GM19438 (cell line): ENCODE results near the gene NEGR1.

Experiments
- ATAC-seq: cut with Tn5 transposase; IDR thresholded peaks from one replicate; pipeline ENCODE4 v1.9.1; 2021; ENCODE audit warnings: low read depth; ENCODE audit not compliant: unreplicated experiment

The NEGR1 gene

DNA sequence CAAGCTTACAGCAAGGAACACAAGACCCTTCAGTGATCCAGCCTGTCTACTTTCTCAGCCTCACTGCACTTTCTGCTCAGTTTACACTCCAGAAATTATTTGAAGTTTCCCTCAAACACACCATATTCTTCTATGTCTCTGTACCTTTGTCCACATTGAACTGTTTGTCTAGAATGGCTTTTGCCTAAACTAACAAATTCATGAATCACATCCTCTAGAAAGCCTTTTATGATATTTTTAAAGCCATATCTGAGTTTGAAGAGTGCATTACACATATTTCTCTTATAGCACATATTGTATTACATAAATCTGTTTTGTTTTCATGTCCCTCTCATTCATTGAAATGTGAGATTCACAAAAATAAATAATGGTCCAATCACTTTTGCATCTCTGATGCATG, 755.5 kb downstream of the NEGR1 start:
- no peak for ATAC-seq

DNA sequence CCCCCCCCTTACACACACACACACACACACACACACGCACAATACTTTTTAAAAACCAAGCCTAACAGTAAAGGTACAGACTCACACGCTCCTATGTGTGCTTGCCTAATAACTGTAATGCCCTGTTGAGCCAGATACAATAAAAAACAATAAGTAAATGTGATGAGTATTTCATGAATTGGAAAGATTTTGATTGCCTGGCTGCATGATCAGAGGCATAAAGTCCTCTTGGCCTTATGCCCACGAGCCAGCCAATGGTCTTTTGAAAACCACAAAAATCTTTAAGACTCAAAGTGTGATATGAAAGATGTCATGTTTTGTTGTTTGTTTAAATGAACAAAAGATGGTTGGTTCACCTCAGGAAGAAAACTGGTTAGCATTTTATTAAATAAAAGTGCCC, 759.6 kb downstream of the NEGR1 start:
- no peak for ATAC-seq

DNA sequence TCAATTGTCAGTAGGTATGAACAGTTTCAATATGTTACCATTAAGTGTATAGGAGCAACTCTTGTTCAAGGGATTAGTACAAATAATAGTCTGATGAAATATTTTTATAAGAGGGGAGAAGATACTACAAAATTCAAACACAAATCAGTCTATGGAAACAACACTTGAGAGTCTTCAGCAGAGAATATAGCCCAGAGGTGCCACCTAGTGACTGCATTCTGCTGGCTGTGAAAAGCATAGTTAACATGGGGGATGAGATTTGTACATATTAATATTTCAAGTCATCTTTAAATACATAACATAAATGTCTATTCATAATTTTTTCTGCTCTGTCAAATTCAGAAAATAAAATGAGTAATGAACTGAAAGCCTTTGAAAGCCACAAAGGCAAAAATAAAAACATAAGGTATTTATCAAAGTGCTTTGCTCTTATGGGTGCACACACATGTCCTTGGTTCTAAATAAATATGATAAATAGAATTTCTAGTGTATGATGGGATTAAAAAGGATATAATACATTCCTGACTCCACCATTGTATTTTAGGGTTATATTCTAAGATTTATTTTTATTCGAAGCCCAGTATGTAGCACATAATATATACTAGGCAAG, 760.6 kb downstream of the NEGR1 start:
- no peak for ATAC-seq

DNA sequence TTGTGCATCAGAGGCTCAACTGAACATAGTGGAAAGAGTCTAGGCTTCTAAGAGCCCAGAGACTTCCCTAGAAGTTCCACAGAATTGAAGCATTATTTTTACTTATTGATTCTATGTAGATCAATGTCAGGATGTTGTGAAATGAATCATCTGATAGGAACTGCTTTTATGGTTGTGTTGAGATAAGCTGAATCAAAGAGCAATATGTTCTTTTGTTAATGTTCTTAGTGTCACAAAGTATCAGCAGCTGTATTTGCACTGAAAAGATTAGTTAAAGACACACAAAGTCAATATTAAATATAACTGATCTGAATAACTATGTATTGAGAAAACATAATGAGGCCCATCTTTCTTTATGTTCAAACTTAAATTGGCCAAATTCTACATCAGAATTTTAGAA, 770.8 kb downstream of the NEGR1 start:
- no peak for ATAC-seq

DNA sequence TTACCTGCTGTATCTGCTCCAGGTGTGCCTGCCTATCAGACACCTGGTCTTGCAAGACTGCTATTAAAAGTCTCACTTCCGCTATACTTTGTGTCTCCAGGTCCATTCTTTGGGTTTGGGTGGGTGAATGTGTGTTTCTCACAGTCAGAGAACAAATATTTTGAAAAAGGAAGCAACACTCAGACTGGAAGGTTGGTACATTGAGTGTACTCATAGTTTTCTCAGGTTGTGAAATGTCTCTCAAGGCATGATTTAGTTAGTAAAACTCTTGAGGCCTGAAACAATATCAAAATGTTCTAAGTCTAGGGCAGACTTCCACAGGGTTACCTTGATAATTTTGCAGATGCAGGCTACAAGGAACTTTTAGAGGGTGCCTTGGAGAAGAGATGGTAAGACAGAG, 771.6 kb downstream of the NEGR1 start:
- no peak for ATAC-seq

DNA sequence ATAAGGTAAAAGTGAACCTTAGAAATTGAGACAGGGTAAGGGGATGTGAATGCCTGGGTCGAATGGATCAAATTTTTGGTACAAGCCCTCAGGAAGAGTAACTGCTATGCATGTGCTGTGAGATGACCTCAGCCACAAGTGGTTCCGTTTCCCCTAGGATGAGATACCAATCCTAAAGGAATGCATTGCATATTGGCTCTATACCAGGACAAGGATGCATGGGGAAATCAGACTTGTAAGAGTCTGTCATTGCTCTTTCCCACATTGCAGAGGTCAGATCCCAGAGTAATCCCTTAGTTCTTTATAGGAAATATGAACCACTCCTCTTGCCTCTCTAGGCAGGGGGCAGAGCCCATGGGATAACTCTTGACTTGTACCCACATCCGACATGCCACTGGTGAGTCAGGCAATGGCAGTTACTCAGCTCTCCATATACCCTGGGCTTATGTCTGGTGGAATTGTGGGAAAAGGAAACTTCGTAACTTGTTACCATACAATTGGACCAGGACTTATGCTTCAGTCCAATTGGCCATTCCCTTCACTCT, 773.2 kb downstream of the NEGR1 start:
- no peak for ATAC-seq

DNA sequence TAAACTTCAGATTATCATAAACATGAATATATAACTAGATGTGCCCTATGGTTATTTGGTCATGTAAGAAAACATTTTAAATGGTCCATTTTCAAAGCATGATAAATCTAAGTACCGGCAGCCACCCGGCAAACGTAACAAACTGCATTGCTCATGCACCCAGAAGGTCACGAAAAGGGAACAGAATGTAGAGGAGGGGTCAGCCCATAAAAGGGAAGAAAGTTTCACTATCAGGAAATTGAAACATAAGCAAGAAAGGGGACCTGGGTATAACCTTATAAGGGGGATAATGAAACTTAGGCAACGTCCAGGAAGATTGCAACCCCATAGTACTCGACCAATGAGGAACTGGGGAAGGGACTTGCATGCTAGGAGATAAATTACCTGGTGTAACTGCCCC, 780.3 kb downstream of the NEGR1 start:
- no peak for ATAC-seq

DNA sequence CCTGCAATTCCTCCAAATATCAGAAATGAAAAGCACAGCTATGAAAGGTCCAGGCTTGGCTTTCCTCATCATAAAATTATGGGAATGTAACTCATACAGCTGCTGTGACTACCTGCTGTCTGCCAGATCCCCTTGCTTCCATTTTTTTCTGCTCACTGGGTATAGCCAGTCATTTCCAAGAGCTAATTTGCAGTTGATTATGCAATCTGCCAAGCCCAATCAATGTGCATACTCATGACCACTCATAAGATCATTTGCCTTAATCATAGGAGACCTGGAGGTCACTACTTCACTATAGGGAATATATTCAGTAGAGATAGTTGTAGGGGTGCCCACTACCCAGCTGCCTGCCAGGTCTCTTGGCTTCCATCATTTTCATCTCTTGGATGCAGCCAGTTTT, 783.8 kb downstream of the NEGR1 start:
- no peak for ATAC-seq

DNA sequence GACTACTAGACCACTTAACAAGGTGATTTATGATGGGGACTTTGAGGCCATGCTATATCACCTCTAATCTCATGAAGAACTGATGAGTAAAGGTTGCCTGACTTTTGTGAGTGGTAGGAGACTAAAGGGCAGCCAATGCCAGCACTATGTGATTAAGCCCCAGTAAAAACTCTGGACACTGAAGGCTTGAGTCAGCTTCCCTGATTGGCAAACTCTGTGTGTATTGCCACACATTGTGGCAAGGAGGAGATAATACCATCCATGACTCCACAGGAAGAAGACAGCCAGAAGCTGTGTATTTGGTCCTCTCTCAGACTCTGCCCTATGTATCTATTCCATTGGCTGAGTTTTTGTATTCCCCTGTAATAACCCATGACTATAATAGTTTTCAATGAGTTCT, 788.2 kb downstream of the NEGR1 start:
- ATAC-seq: no peak

DNA sequence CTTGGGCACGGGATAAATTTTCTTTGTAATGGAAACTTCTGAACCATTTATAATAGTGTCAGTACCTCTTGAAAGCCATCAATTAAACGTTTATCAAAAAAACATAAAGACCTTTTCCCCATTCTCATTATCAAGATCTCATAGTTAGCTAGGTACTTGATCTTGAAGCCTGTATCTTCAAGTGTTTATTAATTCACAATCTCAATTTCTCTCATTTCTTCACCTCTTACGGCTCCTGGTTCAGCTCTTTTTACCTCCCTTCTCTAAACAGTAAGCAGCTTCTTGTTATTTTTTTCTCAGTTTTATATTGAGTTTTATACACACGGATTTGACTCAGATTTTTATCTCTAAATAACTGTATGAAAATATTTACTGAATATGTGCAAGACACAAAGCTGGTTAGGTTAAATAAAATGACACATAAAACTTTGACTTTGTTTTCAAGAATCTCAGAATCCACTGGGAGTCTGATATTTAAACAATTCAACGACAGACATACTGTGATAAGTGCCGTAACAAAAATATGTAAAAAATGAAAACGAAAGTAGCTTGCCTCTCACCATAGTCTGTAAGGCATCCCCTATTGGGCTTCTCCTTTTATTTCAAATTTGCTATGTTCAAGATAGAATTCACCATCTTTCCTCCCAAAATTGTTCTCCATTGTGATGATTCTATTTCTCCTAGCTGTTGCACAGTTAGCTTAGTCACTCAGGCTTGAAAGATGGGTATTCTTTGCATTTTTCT, 789.9 kb downstream of the NEGR1 start:
- ATAC-seq: no peak

DNA sequence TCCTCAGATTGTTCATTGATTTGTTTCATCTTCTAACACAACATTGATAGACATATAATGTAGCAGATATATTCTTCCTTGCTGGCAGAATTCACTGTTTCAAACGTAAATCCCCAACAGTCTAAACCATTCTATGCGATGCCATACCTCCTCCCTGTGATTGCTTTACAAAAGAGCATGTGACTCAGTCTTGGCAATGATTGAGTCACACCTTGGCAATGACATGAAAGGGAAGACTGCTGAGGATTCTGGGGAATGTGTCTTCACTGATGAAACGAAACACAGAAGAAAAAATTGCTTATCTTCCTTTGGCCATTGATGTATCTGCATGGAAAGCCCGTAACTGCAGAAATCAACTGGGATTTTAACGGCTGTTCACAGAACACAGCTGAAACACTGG, 791.9 kb downstream of the NEGR1 start:
- ATAC-seq: no peak

DNA sequence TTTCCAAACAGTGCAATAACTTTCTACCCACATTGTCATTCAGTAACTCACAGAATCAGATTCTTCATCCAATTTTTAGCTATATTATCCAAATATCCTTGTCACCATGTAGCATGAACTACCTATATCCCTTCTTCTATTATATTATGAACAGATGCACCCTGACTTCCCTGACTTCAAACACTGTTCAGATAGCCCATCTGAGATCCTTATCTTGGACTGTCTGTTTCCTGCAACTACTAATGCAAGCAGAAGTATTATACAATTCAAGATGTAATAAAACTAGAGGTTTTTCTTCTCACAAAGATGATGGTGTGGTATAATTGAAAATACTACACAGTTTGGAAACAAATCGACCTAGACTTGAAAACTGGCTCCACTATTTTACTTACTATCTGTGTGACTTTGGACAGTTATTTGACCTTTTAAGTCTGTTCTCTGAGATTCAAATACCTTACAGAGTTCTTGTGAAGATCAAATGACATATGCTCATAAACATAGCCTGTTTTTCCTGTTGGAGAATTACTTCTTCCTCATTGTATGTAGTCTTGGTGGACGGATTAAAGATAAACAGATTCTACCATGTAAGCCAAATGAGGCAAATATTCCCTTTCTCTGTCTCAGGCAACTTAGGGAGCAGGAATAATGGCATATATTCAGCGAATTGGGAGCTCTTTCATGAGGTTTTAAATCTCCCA, 793.6 kb downstream of the NEGR1 start:
- ATAC-seq: no peak

DNA sequence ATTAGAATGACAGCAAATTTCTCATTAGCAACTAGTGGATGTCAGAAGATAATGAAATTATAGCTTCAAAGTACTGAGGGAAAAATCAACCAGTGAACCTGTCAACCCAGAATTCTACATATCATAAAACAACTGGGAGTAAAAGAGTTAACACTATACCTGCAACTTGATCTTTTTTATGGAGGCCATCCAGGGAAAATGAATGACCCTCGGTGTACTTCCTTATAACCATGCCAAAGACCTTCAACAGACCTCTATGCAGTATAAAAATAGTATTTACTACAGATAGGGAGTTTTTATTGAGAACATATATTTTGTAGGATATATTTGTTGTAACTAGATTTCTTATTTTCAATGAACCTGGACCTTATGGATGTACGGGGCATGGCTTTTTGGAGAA, 809.0 kb downstream of the NEGR1 start:
- ATAC-seq: no peak

DNA sequence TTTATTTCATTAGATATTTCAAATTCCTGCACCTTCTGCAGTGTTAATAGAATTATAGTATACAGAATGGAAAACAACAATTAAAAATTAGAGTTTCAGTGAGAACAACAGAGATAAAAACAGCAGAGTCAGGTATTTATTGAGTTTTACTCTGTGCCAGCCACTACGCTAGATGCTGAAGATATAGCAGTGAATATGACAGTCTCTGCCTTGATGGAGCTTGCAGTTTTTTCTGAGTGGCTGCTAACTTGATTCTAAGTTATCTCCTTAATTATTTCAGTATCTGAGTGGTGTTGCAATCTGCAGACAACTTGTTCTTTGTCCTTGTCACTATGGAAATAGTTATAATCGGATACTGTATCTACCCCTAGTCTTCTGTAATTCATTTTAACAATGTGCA, 817.2 kb downstream of the NEGR1 start:
- no peak for ATAC-seq

DNA sequence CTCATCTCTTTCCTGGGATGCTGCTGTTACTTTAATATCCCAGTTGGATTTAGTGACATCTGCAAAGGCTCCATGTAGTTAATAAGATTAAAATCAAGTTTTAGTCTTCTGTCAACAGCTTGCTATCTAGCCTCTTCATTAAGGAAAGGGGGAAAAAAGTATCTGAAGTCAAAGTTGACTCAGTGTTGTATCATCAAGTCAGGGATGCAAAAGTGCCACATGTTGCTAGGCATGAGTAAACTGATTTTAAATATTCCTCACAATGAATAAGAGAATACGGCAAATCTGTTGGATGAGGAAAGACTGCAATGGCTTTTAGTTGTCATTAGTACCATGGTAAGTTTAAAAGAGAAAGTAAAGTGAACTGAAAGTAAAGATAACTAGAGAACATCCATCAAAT, 818.3 kb downstream of the NEGR1 start:
- no peak for ATAC-seq

DNA sequence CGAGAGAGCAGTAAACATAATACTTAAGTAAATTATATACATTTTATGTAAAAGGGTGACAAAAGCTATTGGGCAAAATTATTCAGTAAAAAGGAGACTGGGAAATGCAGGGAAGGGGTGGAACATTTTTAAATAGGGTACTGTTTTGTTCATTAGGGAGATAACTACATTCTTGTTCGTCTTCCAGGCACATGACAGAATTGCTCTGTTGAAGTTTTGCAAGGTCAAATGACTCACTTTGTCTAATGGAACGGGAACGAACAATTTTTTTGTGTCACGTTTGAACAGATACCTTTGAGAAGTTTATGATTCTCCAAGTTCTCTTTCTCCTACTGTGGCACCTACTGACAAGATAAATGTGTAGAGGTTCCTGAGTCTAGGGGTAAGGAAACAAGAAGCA, 819.2 kb downstream of the NEGR1 start:
- no peak for ATAC-seq

DNA sequence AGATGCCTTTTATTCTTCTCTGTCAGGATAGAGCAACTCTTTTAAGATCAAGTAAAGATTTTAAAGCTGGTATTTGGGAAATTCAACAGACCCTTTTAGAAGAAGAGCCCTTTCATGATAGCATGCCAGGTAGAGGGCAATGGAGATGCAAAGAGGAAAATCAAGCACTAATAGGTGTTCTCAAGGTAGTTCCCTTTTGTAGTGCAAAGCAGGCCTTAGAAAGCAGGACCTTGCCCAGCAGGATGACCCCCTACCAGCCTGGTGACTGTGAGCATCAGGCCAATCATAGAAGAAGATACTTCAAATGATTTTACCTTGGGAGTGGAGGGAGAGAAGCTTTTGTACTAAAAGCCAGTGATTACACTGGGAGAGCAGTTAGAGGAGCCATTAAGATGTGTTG, 820.1 kb downstream of the NEGR1 start:
- ATAC-seq: no peak

DNA sequence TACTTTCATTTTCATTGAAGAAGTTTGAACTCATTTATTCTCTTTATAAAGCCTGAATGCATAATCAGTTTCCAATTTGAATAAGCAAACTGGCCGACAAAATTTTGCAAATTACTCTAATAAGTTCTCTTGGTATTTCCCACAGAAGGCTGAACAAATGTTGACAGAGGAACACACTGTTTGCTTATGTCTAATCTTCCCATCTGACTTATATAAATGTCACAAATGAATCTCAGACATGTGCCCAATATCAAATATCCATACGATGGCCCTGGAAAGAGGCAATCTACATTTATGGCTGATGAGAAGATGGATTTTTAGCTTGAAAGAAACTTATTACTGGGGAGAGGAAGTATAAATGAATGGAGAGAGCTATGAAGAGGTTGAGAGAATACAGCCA, 820.9 kb downstream of the NEGR1 start:
- ATAC-seq: no peak

DNA sequence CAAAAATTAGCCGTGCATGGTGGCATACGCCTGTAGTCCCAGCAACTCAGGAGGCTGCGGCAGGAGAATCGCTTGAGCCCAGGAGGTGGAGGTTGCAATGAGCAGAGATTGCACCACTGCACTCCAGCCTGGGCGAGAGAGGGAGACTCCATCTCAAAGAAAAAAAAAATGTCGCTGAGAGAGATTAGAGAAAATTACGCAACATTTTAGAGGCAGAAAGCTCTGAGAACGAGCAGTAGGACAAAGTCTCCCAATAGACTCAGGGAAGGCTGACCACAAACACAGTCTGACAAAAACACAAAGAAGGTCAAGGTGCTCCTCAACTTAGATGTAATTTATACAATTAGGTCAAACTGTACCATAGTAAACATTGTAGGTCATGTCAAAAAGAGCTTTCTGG, 833.9 kb downstream of the NEGR1 start:
- no peak for ATAC-seq

DNA sequence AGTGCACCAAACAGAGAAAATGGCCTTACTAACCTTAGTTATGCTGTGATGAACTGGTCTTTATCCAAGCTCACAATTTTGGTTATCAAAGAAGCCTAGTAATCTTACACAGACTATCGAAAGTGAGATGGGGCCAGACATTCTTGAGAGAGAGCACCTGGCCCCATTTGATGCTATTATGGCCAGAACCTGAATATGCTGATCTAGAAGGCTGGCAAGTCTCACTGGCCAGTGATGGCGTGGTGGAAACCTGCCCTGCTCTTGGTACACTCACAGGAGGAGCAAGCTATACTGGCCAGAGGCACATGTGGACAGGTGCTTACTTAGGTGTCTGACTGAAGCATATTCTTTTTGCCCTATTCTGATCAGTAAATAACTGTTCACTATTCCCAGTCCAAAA, 843.7 kb downstream of the NEGR1 start:
- ATAC-seq: no peak

DNA sequence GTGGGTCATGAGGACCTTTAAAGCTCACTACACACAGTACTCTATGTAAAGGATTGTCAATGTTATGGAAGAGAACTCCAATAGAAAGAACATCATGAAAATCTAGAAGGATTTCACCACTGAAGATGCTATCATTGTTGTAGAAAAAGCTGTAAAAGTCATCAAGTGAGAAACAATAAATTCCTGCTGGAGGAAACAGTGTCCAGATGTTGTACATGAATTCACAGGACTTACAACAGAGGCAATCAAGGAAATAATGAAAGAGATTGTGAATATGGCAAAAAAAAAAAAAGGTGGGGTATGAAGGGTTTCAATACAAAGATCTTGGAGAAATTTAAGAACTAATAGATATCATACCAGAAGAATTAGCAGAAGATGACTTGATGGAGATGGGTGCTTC, 846.4 kb downstream of the NEGR1 start:
- ATAC-seq: no peak

DNA sequence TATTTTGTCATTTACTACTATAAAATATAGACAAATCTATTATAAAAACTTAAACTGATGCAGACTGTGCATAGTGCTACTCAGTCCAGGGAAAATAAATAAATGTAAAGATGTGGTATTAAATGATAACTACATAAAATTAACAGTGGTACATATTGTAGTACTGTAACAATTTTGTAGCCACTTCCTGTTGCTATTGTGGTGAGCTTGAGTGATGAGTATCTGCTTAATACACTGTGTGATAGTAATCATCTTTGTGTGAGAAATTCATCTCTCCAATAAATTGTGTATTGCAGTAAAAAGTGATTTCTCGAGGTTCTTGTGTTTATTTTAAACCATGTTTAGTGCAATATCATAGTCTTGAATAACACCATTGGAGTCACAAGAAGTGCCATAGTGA, 848.1 kb downstream of the NEGR1 start:
- no peak for ATAC-seq
